Kidney epithelial cell (primary cell): ENCODE measurements around the gene GLIS1. TPM values are rescaled to one million over a fixed set of nuclear protein-coding genes. Genes with fewer than 3 reads are reported as not detected.

Experiments used
- DNase-seq: peaks from one replicate; pipeline ENCODE4 v3.0.0-alpha.2; 2010; ENCODE audit warnings: low read depth
- H3K27me3 ChIP-seq: 2 replicates; pipeline ENCODE4 v1.6.0; 2011; ENCODE audit warnings: low read length; ENCODE audit not compliant: control insufficient read depth, insufficient read depth
- H3K36me3 ChIP-seq: 2 replicates; pipeline ENCODE4 v1.5.1; 2011; ENCODE audit warnings: low read length; ENCODE audit not compliant: control insufficient read depth, insufficient read depth
- H3K4me3 ChIP-seq: 2 replicates; pipeline ENCODE4 v1.5.1; 2011; ENCODE audit warnings: low read depth, mild to moderate bottlenecking, control low read depth, low read length
- CTCF ChIP-seq: IDR thresholded peaks from 2 replicates; pipeline ENCODE4 v1.5.1; 2011; ENCODE audit warnings: mild to moderate bottlenecking, moderate library complexity, low read length, control low read depth, inconsistent platforms; ENCODE audit not compliant: insufficient read depth, poor library complexity, severe bottlenecking
- total RNA-seq: library from RNA; depleted of rRNA; stranded (reverse); fragments of >200 nt; gene quantifications from 2 replicates; pipeline ENCODE4 v1.2.3, GENCODE V29; 2015

Gene GLIS1
- total RNA-seq, result 0.63 and 0.75 TPM in 2 replicates

GRCh38 chr1:53739109-53739681 is at the start of gene GLIS1:
Gene GLIS1 (minus strand): TSS chr1:53739164. CDS start chr1:53738064, 1,100 bp downstream.
- H3K4me3 ChIP-seq, result peak within 1 kb of the TSS; percentile 52
- H3K27me3 ChIP-seq, result peaks cover 21% of the 10 kb centered on the region
- DNase-seq, result no peak
- H3K36me3 ChIP-seq, result no peaks in the 10 kb centered on the region
- no peak for TF ChIP-seq CTCF

GRCh38 chr1:53787655-53788054 is 48.7 kb upstream of the GLIS1 start:
- H3K4me3 ChIP-seq, result no peak overlapping the region
- DNase-seq, result no peak
- H3K27me3 ChIP-seq, result no peaks in the 10 kb centered on the region
- no peaks in the 10 kb centered on the region for H3K36me3 ChIP-seq
- no peak for TF ChIP-seq CTCF

GRCh38 chr1:53783056-53783455 is 44.1 kb upstream of the GLIS1 start:
- Histone ChIP-seq H3K4me3 (no peak overlapping the region), H3K27me3 (no peaks in the 10 kb centered on the region), H3K36me3 (no peaks in the 10 kb centered on the region)
- no peak for TF ChIP-seq CTCF
- DNase-seq, result no peak

GRCh38 chr1:53781654-53782053 is 42.7 kb upstream of the GLIS1 start:
- no peak for DNase-seq
- H3K36me3 ChIP-seq, result no peaks in the 10 kb centered on the region
- H3K27me3 ChIP-seq, result no peaks in the 10 kb centered on the region
- no peak overlapping the region for H3K4me3 ChIP-seq
- TF ChIP-seq CTCF, result no peak

GRCh38 chr1:53777272-53777671 is 38.3 kb upstream of the GLIS1 start:
- Histone ChIP-seq H3K36me3 (no peaks in the 10 kb centered on the region), H3K4me3 (no peak overlapping the region), H3K27me3 (no peaks in the 10 kb centered on the region)
- no peak for DNase-seq
- no peak for TF ChIP-seq CTCF

- H3K36me3 ChIP-seq, result no peaks in the 10 kb centered on the region
- H3K27me3 ChIP-seq, result no peaks in the 10 kb centered on the region
- peak; percentile 31 for DNase-seq
- H3K4me3 ChIP-seq, result no peak overlapping the region
- no peak for TF ChIP-seq CTCF
These were observed 32.7 kb upstream of the GLIS1 start for GRCh38 chr1:53771648-53772047.
